ENCODE results near the gene TRIM24.

- TF ChIP-seq CTCF (IDR thresholded peaks at IDR 0.05): no peak
- TF ChIP-seq POLR2A (IDR thresholded peaks at IDR 0.05): no peak
Measured at GRCh38 chr7:138625084-138625848, 165.2 kb downstream of the TRIM24 start.
